Ascending aorta (tissue), 2 donors: ENCODE data around the gene SCAF1. TPM values are rescaled to one million over a fixed set of nuclear protein-coding genes. Genes with fewer than 3 reads are reported as not detected.
"Not testable (repeated sequence)": the region's sequence is repeated elsewhere in the genome, so short reads cannot be mapped to it uniquely, and the experiment has no call there.

Experiments
- DNase-seq, 2 donors: peaks; one replicate each; pipeline ENCODE4 v3.0.0-alpha.2; 2019; ENCODE audit warnings: low spot score in 2 of 2
- H3K27ac ChIP-seq, 2 donors: fragments of 200-600 bp; sonication (generic); one replicate each; pipeline ENCODE4 v1.5.1; 2016 to 2017; ENCODE audit warnings: mild to moderate bottlenecking in 1 of 2
- H3K27me3 ChIP-seq: fragments of 200-600 bp; sonication (generic); one replicate; pipeline ENCODE4 v1.5.1; 2017
- H3K36me3 ChIP-seq, 2 donors: fragments of 200-600 bp; sonication (generic); one replicate each; pipeline ENCODE4 v1.5.1; 2016
- H3K4me1 ChIP-seq, 2 donors: fragments of 200-600 bp; sonication (generic); one replicate each; pipeline ENCODE4 v1.5.1; 2016 to 2017; ENCODE audit warnings: mild to moderate bottlenecking in 1 of 2
- H3K4me3 ChIP-seq, 2 donors: fragments of 200-600 bp; sonication (generic); one replicate each; pipeline ENCODE4 v1.5.1; 2016 to 2017; ENCODE audit warnings: mild to moderate bottlenecking in 1 of 2
- H3K9me3 ChIP-seq, 2 donors: fragments of 200-600 bp; sonication (generic); one replicate each; pipeline ENCODE4 v1.5.1; 2016
- CTCF ChIP-seq, 3 experiments: fragments of 200-600 bp in 2 of 3; fragments of 450-650 bp in 1 of 3; sonication (generic) in 2 of 3; IDR thresholded peaks; one replicate each; pipeline ENCODE4 v1.5.1; 2016 to 2019; ENCODE audit warnings: antibody characterized with exemption in 3 of 3, mild to moderate bottlenecking in 1 of 3, moderate library complexity in 1 of 3
- intact Hi-C: fragments of 100-400 bp; cut with DNase I; formaldehyde crosslinking; loops from one replicate; pipeline ENCODE4 v1.15.1; 2023
- total RNA-seq: library from RNA; depleted of rRNA; stranded (reverse); fragments of >200 nt; gene quantifications from one replicate; pipeline ENCODE4 v1.1.0, GENCODE V29; 2016

SCAF1 gene
- total RNA-seq, 1 donor from 2014 or later = 72.2 TPM

GRCh38 chr19:49632576-49632975, 9.4 kb upstream of the SCAF1 start:
- intact Hi-C loops = no loop called here
- no peak for TF ChIP-seq CTCF (IDR thresholded peaks at IDR 0.05)
- Histone ChIP-seq H3K9me3 (no peaks in the 10 kb centered on the region), H3K4me1 (peaks cover 5 to 11% of the 10 kb centered on the region in 2 donors), H3K36me3 (peaks cover 21 to 23% of the 10 kb centered on the region in 2 donors), H3K27me3 (no peaks in the 10 kb centered on the region), H3K4me3 (no peak overlapping the region), H3K27ac (no peak overlapping the region)
- DNase-seq = no peak

GRCh38 chr19:49633273-49633672, 8.7 kb upstream of the SCAF1 start:
- H3K27ac ChIP-seq, intact Hi-C loops, H3K4me3 ChIP-seq, H3K27me3 ChIP-seq, DNase-seq, H3K9me3 ChIP-seq: not testable (repeated sequence)
- H3K4me1 ChIP-seq = peaks cover 5 to 12% of the 10 kb centered on the region in 2 donors
- H3K36me3 ChIP-seq = peaks cover 21 to 23% of the 10 kb centered on the region in 2 donors

DNA sequence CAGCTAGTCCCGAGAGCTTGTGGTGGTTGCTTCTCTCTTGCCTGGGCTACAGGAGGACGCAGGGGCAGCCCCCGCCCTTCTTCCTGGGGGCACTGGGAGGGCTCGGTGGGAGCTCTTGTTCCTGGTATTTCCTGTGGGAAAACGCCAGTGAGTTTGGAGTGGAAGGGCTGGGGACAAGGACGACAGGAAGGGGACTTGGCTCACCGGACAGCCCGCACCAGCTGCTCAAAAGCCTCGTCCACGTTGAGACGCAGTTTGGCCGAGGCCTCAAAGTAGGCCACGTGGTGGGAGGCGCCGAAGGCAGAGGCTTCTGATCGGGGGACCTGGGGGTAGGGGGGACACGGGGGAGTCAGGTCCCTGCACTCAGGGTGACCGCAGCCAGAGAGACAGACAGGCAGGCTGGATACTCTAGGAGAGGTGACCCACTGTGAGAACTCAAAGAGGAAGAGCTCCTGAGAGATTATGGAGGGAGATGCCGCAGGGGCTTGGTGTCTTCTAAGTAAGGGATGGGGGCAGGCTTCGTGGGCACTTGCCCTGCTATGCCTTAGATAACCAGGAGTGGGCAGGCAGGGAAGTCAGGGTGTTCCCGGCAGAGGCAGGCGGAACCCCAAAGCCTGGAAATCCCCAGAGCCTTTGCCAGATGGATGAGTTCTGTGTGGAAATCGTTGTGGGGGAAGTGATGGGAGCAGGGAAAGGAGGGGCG, 6.3 kb upstream of the SCAF1 start:
- Histone ChIP-seq H3K36me3 (peaks cover 21 to 23% of the 10 kb centered on the region in 2 donors), H3K4me3 (no peak overlapping the region), H3K4me1 (peaks cover 13% of the 10 kb centered on the region in 2 donors), H3K27me3 (no peaks in the 10 kb centered on the region), H3K9me3 (no peaks in the 10 kb centered on the region), H3K27ac (peak overlapping the region; percentile 40 to 100)
- DNase-seq = no peak
- no peak for TF ChIP-seq CTCF (IDR thresholded peaks at IDR 0.05)
- intact Hi-C loops = no loop called here

DNA sequence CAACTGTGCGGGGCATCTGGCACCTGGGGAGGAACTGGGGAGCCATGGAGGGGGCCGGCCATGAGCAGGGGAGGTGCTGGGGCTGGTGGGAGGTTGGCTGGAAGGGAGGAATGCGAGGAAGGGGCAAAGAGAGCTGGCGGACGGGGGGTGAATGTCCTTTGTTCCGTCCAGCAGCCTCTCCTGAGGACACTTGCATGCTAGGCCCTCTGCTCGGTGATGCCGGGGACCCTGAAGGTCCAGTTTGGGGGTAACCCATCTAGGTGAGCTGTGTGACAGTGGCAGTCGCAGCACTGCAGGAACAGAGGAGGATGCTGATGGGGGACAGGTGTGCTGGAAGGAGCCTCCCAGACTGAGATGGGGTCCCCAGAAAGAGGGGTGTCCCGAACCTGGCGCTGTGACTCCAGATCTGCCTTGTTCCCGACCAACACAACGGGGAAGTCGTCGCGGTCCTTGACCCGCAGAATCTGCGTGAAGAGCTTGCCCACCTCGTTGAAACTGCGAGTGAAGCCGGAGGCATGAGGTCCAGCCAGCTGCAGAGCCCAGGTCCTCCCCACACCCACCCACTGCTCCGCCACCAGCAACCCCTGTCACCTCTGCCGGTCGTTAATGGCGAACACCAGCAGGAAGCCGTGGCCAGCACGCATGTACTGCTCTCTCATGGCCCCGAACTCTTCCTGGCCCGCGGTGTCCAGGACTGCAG, 5.6 kb upstream of the SCAF1 start:
- Histone ChIP-seq H3K4me1 (peaks cover 8 to 9% of the 10 kb centered on the region in 2 donors), H3K27ac (peak overlapping the region; percentile 40 to 100), H3K27me3 (no peaks in the 10 kb centered on the region), H3K36me3 (peaks cover 21 to 23% of the 10 kb centered on the region in 2 donors), H3K9me3 (no peaks in the 10 kb centered on the region), H3K4me3 (no peak overlapping the region)
- intact Hi-C loops = no loop called here
- no peak for TF ChIP-seq CTCF (IDR thresholded peaks at IDR 0.05)
- DNase-seq = no peak

GRCh38 chr19:49637821-49638738, 3.9 kb upstream of the SCAF1 start:
- no peak for TF ChIP-seq CTCF (IDR thresholded peaks at IDR 0.05)
- intact Hi-C loops = no loop called here
- DNase-seq = peak; percentile 78 to 93
- peaks cover 21 to 23% of the 10 kb centered on the region in 2 donors for H3K36me3 ChIP-seq
- peak overlapping the region; percentile 99 to 100 for H3K27ac ChIP-seq
- no peaks in the 10 kb centered on the region for H3K27me3 ChIP-seq
- H3K4me3 ChIP-seq = peak overlapping the region; percentile 80 to 87
- peaks cover 8 to 15% of the 10 kb centered on the region in 2 donors for H3K4me1 ChIP-seq
- no peaks in the 10 kb centered on the region for H3K9me3 ChIP-seq
